ENCODE results near the gene TRAPPC2. TPM values are rescaled to one million over a fixed set of nuclear protein-coding genes. Genes with fewer than 3 reads are reported as not detected.

The TRAPPC2 gene
- total and polyA plus RNA-seq, 2 of the 13 experiments (the other 11 are each of a cell fraction or from before 2014, with no cell fraction given), result 4.4 to 8.1 TPM

DNA sequence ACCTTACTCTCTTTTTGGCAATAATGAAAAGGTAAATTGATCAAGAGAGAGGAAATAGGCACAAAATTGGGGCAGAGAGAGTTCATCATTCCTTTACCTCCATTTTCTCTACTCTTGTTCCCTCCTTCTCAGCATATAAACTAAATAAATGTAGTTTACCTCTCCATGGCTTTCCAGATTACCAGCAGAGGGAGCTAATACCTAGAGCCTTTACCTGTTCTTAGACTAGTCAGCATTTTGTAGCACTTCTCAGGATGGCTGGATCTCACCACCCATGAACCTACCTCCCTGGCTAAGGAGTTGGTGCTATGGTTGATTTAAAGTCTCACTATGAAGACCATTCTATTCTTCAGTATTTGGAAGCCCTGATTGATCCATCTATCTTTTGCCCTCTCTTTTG is 15.8 kb upstream of the TRAPPC2 start (continued):
- TF ChIP-seq, protein P1, sequence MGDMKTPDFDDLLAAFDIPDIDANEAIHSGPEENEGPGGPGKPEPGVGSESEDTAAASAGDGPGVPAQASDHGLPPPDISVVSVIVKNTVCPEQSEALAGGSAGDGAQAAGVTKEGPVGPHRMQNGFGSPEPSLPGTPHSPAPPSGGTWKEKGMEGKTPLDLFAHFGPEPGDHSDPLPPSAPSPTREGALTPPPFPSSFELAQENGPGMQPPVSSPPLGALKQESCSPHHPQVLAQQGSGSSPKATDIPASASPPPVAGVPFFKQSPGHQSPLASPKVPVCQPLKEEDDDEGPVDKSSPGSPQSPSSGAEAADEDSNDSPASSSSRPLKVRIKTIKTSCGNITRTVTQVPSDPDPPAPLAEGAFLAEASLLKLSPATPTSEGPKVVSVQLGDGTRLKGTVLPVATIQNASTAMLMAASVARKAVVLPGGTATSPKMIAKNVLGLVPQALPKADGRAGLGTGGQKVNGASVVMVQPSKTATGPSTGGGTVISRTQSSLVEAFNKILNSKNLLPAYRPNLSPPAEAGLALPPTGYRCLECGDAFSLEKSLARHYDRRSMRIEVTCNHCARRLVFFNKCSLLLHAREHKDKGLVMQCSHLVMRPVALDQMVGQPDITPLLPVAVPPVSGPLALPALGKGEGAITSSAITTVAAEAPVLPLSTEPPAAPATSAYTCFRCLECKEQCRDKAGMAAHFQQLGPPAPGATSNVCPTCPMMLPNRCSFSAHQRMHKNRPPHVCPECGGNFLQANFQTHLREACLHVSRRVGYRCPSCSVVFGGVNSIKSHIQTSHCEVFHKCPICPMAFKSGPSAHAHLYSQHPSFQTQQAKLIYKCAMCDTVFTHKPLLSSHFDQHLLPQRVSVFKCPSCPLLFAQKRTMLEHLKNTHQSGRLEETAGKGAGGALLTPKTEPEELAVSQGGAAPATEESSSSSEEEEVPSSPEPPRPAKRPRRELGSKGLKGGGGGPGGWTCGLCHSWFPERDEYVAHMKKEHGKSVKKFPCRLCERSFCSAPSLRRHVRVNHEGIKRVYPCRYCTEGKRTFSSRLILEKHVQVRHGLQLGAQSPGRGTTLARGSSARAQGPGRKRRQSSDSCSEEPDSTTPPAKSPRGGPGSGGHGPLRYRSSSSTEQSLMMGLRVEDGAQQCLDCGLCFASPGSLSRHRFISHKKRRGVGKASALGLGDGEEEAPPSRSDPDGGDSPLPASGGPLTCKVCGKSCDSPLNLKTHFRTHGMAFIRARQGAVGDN (CRISPR knock-in tag; IDR thresholded peaks at IDR 0.05), result no peak
- TF ChIP-seq ZNF547 (CRISPR knock-in tag; IDR thresholded peaks at IDR 0.05) (no peak), MAZ (IDR thresholded peaks at IDR 0.05; ENCODE audit: borderline replicate concordance, low read depth, low read length) (no peak), MAZ (CRISPR knock-in tag; IDR thresholded peaks at IDR 0.05; ENCODE audit: low read depth) (no peak), MAFF (IDR thresholded peaks at IDR 0.05; ENCODE audit: low read depth, low read length) (peak; percentile 71), KLF15 (CRISPR knock-in tag; IDR thresholded peaks at IDR 0.05; ENCODE audit: borderline replicate concordance) (no peak), ZNF274 (CRISPR knock-in tag; IDR thresholded peaks at IDR 0.05) (no peak), ZNF382 (CRISPR knock-in tag; IDR thresholded peaks at IDR 0.05; ENCODE audit: borderline replicate concordance) (no peak), TP53 (CRISPR knock-in tag; conservative IDR thresholded peaks at IDR 0.05) (no peak), HNRNPL (IDR thresholded peaks at IDR 0.05; ENCODE audit: low read depth, low read length) (no peak), MAFK (conservative IDR thresholded peaks at IDR 0.05 in 1 of 2, IDR thresholded peaks at IDR 0.05 in 1 of 2; ENCODE audit: low read length in 2 of 2) (peak; percentile 64 to 70), NBN (conservative IDR thresholded peaks at IDR 0.05) (no peak), ZC3H13 (CRISPR knock-in tag; IDR thresholded peaks at IDR 0.05) (no peak), SATB2 (CRISPR knock-in tag; IDR thresholded peaks at IDR 0.05) (no peak), NAIF1 (CRISPR knock-in tag; IDR thresholded peaks at IDR 0.05; ENCODE audit: borderline replicate concordance) (no peak)
- TF ChIP-seq, protein P2, sequence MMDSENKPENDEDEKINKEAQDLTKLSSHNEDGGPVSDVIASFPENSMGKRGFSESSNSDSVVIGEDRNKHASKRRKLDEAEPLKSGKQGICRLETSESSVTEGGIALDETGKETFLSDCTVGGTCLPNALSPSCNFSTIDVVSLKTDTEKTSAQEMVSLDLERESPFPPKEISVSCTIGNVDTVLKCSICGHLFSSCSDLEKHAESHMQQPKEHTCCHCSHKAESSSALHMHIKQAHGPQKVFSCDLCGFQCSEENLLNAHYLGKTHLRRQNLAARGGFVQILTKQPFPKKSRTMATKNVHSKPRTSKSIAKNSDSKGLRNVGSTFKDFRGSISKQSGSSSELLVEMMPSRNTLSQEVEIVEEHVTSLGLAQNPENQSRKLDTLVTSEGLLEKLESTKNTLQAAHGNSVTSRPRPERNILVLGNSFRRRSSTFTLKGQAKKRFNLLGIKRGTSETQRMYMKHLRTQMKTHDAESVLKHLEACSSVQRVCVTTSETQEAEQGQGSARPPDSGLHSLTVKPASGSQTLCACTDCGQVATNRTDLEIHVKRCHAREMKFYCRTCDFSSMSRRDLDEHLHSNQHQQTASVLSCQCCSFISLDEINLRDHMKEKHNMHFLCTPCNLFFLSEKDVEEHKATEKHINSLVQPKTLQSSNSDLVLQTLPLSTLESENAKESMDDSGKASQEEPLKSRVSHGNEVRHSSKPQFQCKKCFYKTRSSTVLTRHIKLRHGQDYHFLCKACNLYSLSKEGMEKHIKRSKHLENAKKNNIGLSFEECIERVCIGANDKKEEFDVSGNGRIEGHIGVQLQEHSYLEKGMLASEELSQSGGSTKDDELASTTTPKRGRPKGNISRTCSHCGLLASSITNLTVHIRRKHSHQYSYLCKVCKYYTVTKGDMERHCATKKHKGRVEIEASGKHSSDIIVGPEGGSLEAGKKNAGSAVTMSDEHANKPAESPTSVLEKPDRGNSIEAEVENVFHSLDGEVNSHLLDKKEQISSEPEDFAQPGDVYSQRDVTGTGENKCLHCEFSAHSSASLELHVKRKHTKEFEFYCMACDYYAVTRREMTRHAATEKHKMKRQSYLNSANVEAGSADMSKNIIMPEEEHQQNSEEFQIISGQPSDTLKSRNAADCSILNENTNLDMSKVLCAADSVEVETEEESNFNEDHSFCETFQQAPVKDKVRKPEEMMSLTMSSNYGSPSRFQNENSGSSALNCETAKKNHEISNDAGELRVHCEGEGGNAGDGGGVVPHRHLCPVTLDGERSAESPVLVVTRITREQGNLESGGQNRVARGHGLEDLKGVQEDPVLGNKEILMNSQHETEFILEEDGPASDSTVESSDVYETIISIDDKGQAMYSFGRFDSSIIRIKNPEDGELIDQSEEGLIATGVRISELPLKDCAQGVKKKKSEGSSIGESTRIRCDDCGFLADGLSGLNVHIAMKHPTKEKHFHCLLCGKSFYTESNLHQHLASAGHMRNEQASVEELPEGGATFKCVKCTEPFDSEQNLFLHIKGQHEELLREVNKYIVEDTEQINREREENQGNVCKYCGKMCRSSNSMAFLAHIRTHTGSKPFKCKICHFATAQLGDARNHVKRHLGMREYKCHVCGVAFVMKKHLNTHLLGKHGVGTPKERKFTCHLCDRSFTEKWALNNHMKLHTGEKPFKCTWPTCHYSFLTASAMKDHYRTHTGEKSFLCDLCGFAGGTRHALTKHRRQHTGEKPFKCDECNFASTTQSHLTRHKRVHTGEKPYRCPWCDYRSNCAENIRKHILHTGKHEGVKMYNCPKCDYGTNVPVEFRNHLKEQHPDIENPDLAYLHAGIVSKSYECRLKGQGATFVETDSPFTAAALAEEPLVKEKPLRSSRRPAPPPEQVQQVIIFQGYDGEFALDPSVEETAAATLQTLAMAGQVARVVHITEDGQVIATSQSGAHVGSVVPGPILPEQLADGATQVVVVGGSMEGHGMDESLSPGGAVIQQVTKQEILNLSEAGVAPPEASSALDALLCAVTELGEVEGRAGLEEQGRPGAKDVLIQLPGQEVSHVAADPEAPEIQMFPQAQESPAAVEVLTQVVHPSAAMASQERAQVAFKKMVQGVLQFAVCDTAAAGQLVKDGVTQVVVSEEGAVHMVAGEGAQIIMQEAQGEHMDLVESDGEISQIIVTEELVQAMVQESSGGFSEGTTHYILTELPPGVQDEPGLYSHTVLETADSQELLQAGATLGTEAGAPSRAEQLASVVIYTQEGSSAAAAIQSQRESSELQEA (CRISPR knock-in tag; IDR thresholded peaks at IDR 0.05; ENCODE audit: not compliant biosample characterization), result no peak
- TF ChIP-seq, protein P3, sequence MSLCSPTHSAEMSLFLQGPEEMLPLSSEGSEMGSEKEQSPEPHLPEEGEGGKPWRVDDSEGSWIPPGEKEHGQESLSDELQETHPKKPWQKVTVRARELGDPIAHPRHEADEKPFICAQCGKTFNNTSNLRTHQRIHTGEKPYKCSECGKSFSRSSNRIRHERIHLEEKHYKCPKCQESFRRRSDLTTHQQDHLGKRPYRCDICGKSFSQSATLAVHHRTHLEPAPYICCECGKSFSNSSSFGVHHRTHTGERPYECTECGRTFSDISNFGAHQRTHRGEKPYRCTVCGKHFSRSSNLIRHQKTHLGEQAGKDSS (CRISPR knock-in tag; IDR thresholded peaks at IDR 0.05; ENCODE audit: borderline replicate concordance, low read depth), result no peak
